Hepatocyte (in vitro differentiated cells): Measurements from ENCODE around the gene NPB. TPM values are rescaled to one million over a fixed set of nuclear protein-coding genes. Genes with fewer than 3 reads are reported as not detected.

Source experiments
- DNase-seq: peaks from one replicate; pipeline ENCODE4 v3.0.0-alpha.2; 2016; ENCODE audit warnings: low spot score
- H2AFZ ChIP-seq: fragments of 200-600 bp; sonication (generic); 2 replicates; pipeline ENCODE4 v1.6.0; 2016; ENCODE audit warnings: antibody characterized with exemption, mild to moderate bottlenecking
- H3K27ac ChIP-seq: fragments of 200-600 bp; sonication (generic); 2 replicates; pipeline ENCODE4 v1.5.1; 2016; ENCODE audit warnings: mild to moderate bottlenecking
- H3K27me3 ChIP-seq: fragments of 200-600 bp; sonication (generic); 2 replicates; pipeline ENCODE4 v1.6.1; 2016
- H3K36me3 ChIP-seq: fragments of 200-600 bp; sonication (generic); replicated peaks from 2 replicates; pipeline ENCODE4 v1.5.1; 2016; ENCODE audit warnings: low read depth; ENCODE audit not compliant: insufficient read depth
- H3K4me1 ChIP-seq: fragments of 200-600 bp; sonication (generic); 2 replicates; pipeline ENCODE4 v1.5.1; 2016; ENCODE audit warnings: mild to moderate bottlenecking, moderate library complexity; ENCODE audit not compliant: insufficient read depth
- H3K4me2 ChIP-seq: fragments of 200-600 bp; sonication (generic); 2 replicates; pipeline ENCODE4 v1.6.0; 2016
- H3K4me3 ChIP-seq: fragments of 200-600 bp; sonication (generic); 2 replicates; pipeline ENCODE4 v1.5.1; 2016; ENCODE audit warnings: mild to moderate bottlenecking
- H3K79me2 ChIP-seq: fragments of 200-600 bp; sonication (generic); 2 replicates; pipeline ENCODE4 v1.6.0; 2017; ENCODE audit warnings: mild to moderate bottlenecking
- H3K9me2 ChIP-seq: fragments of 200-600 bp; sonication (generic); replicated peaks from 2 replicates; pipeline ENCODE4 v1.6.0; 2017; ENCODE audit warnings: mild to moderate bottlenecking; ENCODE audit not compliant: insufficient read depth
- H3K9me3 ChIP-seq: fragments of 200-600 bp; sonication (generic); 2 replicates; pipeline ENCODE4 v1.5.1; 2016; ENCODE audit warnings: low read depth, mild to moderate bottlenecking
- H4K20me1 ChIP-seq: fragments of 200-600 bp; sonication (generic); 2 replicates; pipeline ENCODE4 v1.6.0; 2016; ENCODE audit warnings: mild to moderate bottlenecking; ENCODE audit not compliant: insufficient read depth, poor library complexity, severe bottlenecking
- CTCF ChIP-seq: fragments of 200-600 bp; sonication (generic); IDR thresholded peaks from 2 replicates; pipeline ENCODE4 v1.5.1; 2016; ENCODE audit warnings: antibody characterized with exemption, mild to moderate bottlenecking; ENCODE audit not compliant: poor library complexity
- EZH2 ChIP-seq: fragments of 200-600 bp; sonication (generic); IDR thresholded peaks from 2 replicates; pipeline ENCODE4 v1.6.1; 2016; ENCODE audit warnings: antibody characterized with exemption, mild to moderate bottlenecking, borderline replicate concordance
- EZH2phosphoT487 ChIP-seq: fragments of 200-600 bp; sonication (generic); IDR thresholded peaks from one replicate; pipeline ENCODE4 v1.6.1; 2018; ENCODE audit warnings: antibody characterized with exemption, mild to moderate bottlenecking, low read depth, moderate library complexity; ENCODE audit not compliant: unreplicated experiment, severe bottlenecking
- WGBS: methylation state at CpG from one replicate; pipeline ENCODE4 v1.1.6; 2016; ENCODE audit warnings: low lambda C conversion rate; ENCODE audit errors: missing lambda C conversion rate; 5-methylcytosine and 5-hydroxymethylcytosine counted together
- polyA plus RNA-seq: library from polyadenylated mRNA; unstranded; fragments of >200 nt; fragmentation: Nextera tagmentation; extraction: Ambion mirVana; gene quantifications from 2 replicates; pipeline ENCODE4 v1.2.1, GENCODE V29; 2016
- total RNA-seq: library from RNA; depleted of rRNA; stranded (reverse); fragments of >200 nt; gene quantifications from 2 replicates; pipeline ENCODE4 v1.2.3, GENCODE V29; 2014

The NPB gene
- total and polyA plus RNA-seq, 2 experiments from 2014 or later: 0.47 to 2.2 TPM

GRCh38 chr17:81941484-81942166 lies 39.6 kb downstream of the NPB start:
- TF ChIP-seq CTCF: no peak
- TF ChIP-seq EZH2phosphoT487: no peak
- TF ChIP-seq EZH2: no peak
- no peak overlapping the region for H2AFZ ChIP-seq
- no peak for DNase-seq
- H3K4me1 ChIP-seq: peaks cover 3% of the 10 kb centered on the region
- H3K4me3 ChIP-seq: no peak overlapping the region
- H3K27ac ChIP-seq: no peak overlapping the region
- WGBS: 57% methylated on average over 29 of the region's 30 CpGs
- no peaks in the 10 kb centered on the region for H4K20me1 ChIP-seq
- no peaks in the 10 kb centered on the region for H3K9me2 ChIP-seq
- H3K36me3 ChIP-seq: no peaks in the 10 kb centered on the region
- peaks cover 4% of the 10 kb centered on the region for H3K79me2 ChIP-seq
- no peaks in the 10 kb centered on the region for H3K27me3 ChIP-seq
- no peaks in the 10 kb centered on the region for H3K9me3 ChIP-seq
- no peak overlapping the region for H3K4me2 ChIP-seq

- H2AFZ ChIP-seq: no peak overlapping the region
- no peaks in the 10 kb centered on the region for H3K36me3 ChIP-seq
- H3K79me2 ChIP-seq: no peaks in the 10 kb centered on the region
- no peak overlapping the region for H3K4me2 ChIP-seq
- no peaks in the 10 kb centered on the region for H3K9me3 ChIP-seq
- no peaks in the 10 kb centered on the region for H4K20me1 ChIP-seq
- no peak overlapping the region for H3K27ac ChIP-seq
- TF ChIP-seq EZH2phosphoT487 (no peak), CTCF (no peak), EZH2 (no peak)
- no peaks in the 10 kb centered on the region for H3K4me1 ChIP-seq
- no peak overlapping the region for H3K4me3 ChIP-seq
- no peak for DNase-seq
- no peaks in the 10 kb centered on the region for H3K27me3 ChIP-seq
- no peaks in the 10 kb centered on the region for H3K9me2 ChIP-seq
- 84% methylated on average over 5 of the region's 12 CpGs for WGBS
These were observed 40.1 kb downstream of the NPB start for GRCh38 chr17:81942167-81942553.

- H4K20me1 ChIP-seq: no peaks in the 10 kb centered on the region
- WGBS: 89% methylated on average over 9 of the region's 9 CpGs
These were observed 42.8 kb downstream of the NPB start for GRCh38 chr17:81944858-81945257.

More at GRCh38 chr17:81944858-81945257, 42.8 kb downstream of the NPB start:
- Histone ChIP-seq H2AFZ (no peak overlapping the region), H3K27ac (no peak overlapping the region), H3K9me3 (no peaks in the 10 kb centered on the region), H3K36me3 (no peaks in the 10 kb centered on the region), H3K4me1 (no peaks in the 10 kb centered on the region), H3K9me2 (no peaks in the 10 kb centered on the region), H3K27me3 (no peaks in the 10 kb centered on the region), H3K79me2 (no peaks in the 10 kb centered on the region), H3K4me3 (no peak overlapping the region), H3K4me2 (no peak overlapping the region)
- TF ChIP-seq EZH2phosphoT487 (no peak), CTCF (no peak), EZH2 (no peak)
- DNase-seq: no peak
